IPS-18c (cell line): ENCODE measurements around the gene NCOA5.

Source experiments
- H3K4me3 ChIP-seq: 2 replicates; pipeline ENCODE4 v1.7.0; 2013; ENCODE audit warnings: low read depth, mild to moderate bottlenecking, low read length, moderate library complexity; ENCODE audit not compliant: insufficient read depth
- H3K9me3 ChIP-seq: one replicate; pipeline ENCODE4 v1.6.1; 2013; ENCODE audit warnings: mild to moderate bottlenecking, low read length, moderate library complexity; ENCODE audit not compliant: control insufficient read depth, insufficient read depth

NCOA5 gene

GRCh38 chr20:46089417-46090388, at the start of gene NCOA5:
Gene NCOA5, minus strand, starts transcription at chr20:46089962. Its CDS starts 10,538 bp downstream, at chr20:46079424.
- Histone ChIP-seq H3K4me3 (peak within 1 kb of the TSS; percentile 93), H3K9me3 (no peaks in the 10 kb centered on the region)

- no peaks in the 10 kb centered on the region for H3K9me3 ChIP-seq
- no peak overlapping the region for H3K4me3 ChIP-seq
These were observed 49.6 kb upstream of the NCOA5 start for GRCh38 chr20:46139266-46139889.

- H3K4me3 ChIP-seq: no peak overlapping the region; the same call in 1 of the 2 replicates
- H3K9me3 ChIP-seq: no peaks in the 10 kb centered on the region
These were observed 48.1 kb upstream of the NCOA5 start for GRCh38 chr20:46137816-46138215.

DNA sequence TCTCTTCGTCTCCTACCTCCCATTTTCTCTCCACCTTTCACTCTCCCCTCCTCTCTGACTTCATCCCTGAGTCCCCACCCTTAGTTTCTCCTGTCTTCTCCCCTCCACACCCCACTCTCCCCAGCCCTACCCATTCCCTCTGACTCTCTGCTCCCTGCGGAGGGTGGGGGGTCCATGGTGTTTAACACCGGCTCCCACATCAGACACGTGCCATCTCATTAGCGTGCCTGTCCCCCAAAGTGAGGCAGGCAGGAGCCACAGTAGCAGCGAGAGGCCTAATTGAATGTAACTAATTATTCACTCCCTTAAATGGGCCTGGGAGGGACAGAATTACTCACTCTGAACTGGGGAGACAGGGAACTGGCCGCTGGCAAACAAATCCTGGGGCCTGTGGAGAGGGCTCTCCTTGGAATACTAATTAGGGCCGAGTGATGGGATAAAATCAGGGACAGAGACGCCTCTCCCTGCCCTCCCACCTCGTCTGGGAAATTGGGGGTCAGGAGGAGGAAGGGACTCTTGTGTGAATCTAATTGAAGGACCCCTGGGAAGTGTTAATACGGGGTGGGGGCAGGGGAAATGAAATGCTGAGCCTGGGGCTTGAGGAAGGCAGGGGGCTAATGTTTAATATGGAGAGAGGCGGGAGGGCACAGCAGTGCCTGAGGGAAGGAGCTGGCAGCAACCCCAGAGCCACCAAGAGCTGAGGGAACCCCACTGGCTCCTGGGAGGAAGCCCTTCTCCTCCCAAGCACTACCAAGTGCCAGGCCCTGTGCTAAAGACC, 46.3 kb upstream of the NCOA5 start:
- Histone ChIP-seq H3K9me3 (no peaks in the 10 kb centered on the region), H3K4me3 (no peak overlapping the region)

DNA sequence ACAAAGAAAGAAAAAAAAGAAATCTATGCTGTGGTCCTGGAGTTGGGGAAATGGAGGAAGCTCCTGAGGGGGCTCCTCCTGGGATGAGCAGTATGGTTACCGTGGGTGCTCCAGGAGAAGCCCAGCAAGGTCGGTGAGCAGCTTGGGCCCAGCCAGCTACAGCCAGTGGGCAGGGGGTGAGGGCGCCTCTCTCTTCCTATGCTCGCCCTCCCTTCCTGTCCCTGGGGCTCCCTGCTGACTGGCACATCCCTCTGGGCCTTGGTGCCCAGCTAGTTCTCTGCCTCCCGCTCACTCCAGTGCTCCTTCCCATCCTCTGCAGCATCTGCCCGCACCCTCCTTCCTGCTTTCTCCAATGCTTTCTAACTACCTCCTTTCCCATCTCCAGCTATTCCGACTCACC, 45.0 kb upstream of the NCOA5 start:
- no peaks in the 10 kb centered on the region for H3K9me3 ChIP-seq
- no peak overlapping the region for H3K4me3 ChIP-seq

DNA sequence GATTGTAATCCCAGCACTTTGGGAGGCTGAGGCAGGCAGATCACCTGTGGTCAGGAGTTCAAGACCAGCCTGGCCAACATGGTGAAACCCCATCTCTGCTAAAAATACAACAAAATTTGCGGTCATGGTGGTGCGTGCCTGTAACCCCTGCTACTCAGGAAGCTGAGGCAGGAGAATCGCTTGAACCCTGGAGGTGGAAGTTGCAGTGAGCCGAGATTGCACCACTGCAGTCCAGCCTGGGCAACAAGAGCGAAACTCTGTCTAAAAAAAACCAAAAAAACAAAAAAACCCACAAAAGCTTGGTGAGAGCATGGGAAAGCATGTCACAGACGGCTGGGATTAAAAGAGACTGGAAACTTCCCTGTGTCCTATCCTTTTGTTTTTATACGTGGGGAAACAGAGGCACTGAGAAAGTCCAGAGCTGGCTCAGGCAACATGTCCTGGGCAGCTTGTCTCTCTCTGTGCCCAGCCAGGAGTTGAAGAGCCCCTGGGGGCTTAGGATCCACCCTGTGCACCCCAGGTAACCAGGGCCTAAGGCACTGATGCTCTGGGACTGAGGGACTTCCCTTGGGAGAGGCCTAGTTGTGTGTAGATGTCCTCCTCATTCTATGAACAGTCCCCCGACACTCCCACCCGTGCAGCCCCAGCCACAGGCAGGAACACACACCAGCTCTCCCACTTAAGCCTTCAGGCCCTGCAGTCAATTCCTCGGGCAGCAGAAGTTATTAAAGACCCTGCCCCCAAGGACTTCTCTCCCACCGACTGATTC, 44.3 kb upstream of the NCOA5 start:
- H3K4me3 ChIP-seq: no peak overlapping the region
- no peaks in the 10 kb centered on the region for H3K9me3 ChIP-seq

GRCh38 chr20:46132705-46133120, 43.0 kb upstream of the NCOA5 start:
- Histone ChIP-seq H3K4me3 (no peak overlapping the region), H3K9me3 (no peaks in the 10 kb centered on the region)

- Histone ChIP-seq H3K9me3 (no peaks in the 10 kb centered on the region), H3K4me3 (no peak overlapping the region)
These were observed 41.6 kb upstream of the NCOA5 start for GRCh38 chr20:46131396-46131795.

DNA sequence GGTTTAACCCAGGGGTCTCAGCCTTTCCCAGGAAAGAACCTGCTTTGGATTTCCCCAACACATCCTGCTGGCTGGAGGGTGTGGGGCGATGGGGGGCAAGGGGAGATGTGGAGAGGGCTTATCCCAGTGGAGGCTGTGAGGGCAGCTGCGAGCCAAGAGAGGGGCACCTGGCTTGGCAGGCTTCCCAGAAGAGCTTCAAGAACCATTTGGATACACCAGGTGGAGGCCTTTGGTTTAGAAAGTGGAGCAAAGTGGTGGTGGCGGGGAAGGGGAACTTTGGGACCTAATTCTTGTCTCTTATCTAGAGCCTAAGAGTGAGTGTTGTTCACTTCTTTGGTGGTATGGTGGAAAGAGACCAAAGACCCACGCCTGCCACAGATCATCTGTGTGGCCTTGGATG, 40.8 kb upstream of the NCOA5 start:
- Histone ChIP-seq H3K9me3 (no peaks in the 10 kb centered on the region), H3K4me3 (no peak overlapping the region)

GRCh38 chr20:46129955-46130481, 40.3 kb upstream of the NCOA5 start:
- H3K4me3 ChIP-seq: no peak overlapping the region
- no peaks in the 10 kb centered on the region for H3K9me3 ChIP-seq

DNA sequence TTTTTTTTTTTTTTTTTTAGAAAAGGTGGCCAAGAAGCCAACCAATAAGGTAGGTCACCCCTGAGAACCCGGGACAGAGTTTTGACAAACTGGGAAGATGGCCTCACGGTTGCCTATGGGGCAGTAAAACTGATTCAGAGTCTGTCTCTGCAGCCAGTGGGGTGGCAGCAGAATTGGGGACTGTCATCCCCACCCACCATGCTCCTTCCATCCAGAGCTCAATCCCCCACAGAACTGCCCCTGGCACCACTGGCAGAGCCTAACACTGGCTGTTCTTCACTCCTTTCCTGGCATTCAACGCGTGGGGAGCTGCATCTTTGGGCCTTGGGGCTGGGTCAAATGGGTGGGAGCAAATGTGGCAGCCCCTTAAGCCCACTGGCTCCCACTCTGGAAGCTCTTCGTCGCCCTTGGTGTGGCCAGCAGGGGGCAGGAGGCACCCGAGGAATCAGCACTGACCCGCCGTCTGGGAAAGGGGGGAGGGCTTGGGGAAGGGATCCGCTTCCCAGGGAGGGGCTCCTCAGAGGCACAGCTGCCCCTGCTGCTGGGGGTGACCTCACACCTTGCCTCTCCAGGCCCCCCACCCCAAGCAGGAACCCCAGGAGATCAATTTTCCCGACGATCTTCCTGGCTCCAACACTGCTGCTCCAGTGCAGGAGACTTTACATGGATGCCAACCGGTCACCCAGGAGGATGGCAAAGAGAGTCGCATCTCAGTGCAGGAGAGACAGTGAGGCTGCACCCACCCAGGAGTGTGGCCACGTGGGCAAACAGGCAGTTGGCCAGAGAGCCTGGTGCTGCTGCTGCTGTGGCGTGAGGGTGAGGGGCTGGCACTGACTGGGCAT, 38.8 kb upstream of the NCOA5 start:
- no peaks in the 10 kb centered on the region for H3K9me3 ChIP-seq
- H3K4me3 ChIP-seq: no peak overlapping the region

DNA sequence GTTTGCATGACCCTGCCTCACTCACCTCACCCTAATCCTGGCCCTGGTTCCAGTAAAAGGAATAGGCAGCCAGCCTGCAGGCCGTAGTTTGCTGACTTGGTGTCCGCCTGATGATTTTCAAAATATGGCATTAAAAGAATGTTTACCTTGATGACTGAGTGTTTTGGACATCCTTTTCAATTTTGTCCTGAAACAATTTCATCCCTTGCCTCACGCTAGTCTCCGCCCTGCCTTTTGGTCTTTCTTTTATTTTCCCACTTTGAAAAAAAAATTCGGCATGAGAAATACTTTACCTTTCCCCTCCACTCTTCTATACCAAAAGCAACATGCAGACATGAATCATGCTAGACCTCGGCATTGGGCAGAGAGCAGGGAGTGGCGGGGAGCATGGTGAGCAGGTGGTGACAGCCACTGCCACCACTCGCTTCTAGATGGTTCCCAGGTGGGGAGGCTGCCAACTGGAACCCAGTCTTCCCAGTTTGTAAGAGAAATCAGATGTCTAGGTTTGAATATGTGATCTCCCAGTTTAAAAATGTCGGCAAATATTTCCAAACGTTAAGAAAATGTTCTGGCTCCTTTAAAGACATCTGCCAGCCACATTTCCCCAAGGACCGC, 37.7 kb upstream of the NCOA5 start:
- no peaks in the 10 kb centered on the region for H3K9me3 ChIP-seq
- no peak overlapping the region for H3K4me3 ChIP-seq

DNA sequence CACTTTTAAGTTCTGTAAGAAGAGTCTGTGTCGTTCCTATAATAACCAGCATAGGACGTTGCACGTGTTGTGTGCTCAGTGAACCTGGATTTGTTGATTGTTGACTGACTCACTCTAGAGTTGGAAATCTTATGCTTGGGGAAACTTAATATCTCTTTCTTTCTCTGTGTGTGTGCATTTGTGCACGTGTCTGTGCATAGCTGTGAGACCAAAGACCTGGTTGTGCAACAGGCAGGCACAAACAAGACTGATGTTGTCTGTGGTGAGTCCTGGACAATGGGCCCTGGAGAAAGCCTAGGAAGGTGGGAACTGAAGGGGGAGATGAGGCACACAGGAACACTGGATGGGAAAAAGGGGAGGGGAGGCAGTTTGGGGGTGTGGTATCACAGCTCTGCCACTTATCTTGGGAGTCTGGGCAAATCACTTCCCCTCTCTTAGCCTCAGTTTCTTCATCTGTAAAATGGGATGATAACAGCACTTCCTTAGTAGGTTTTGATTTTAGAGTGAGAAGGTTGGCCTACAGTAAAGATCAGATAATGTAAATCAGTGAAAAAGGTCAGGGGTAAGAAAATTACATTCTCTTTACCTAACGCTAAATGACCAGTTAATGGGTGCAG, 36.8 kb upstream of the NCOA5 start:
- H3K4me3 ChIP-seq: no peak overlapping the region
- H3K9me3 ChIP-seq: no peaks in the 10 kb centered on the region

DNA sequence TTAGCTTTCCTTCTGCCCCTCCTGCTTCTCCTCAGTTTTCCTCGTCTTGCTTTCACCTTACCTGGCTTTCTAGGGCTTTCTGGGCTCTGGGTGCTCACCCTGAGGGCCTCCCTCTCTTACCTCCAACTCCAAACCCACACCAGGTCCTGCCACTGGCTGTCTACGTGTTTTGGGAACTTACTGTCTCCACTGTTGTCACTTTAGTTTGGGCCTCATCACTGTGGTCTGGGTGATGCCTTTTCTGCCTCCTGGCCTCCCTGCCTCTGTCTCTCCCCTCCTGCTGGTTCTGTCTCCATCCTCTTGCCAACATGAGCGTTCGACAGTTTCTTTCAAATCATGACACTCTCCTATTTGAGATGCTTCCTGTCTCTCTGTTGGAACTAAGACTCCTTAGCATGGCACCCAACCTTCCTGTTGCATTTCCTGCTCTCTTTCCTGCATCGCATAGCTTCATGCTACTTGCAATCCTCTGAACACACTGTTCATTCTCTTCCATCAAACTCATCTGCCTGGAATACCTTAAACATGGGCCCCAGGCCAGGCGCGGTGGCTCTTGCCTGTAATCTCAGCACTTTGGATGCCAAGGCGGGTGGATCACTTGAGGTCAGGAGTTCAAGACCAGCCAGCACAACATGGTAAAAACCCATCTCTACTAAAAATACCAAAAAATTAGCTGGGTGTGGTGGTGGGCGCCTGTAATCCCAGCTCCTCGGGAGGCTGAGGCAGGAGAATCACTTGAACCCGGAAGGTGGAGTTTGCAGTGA, 33.9 kb upstream of the NCOA5 start:
- no peaks in the 10 kb centered on the region for H3K9me3 ChIP-seq
- no peak overlapping the region for H3K4me3 ChIP-seq
